ENCODE results near the gene MBTD1. TPM values are rescaled to one million over a fixed set of nuclear protein-coding genes. Genes with fewer than 3 reads are reported as not detected.

MBTD1 gene
- total and polyA plus RNA-seq, 10 of the 15 experiments (the other 5 are each of a cell fraction or from before 2014, with no cell fraction given): 1.3 to 16.7 (median 9.5) TPM

- TF ChIP-seq NFXL1 (IDR thresholded peaks at IDR 0.05; ENCODE audit: borderline replicate concordance): no peak
- TF ChIP-seq TCF7 (IDR thresholded peaks at IDR 0.05; ENCODE audit: borderline replicate concordance): no peak
- no peak for TF ChIP-seq MXI1 (IDR thresholded peaks at IDR 0.05; ENCODE audit: low read depth, low read length)
- peak; percentile 76; the same call in 1 of the 2 replicates for TF ChIP-seq MEF2A (IDR thresholded peaks at IDR 0.05; ENCODE audit: insufficient read depth, low read depth, low read length)
- no peak for TF ChIP-seq CUX1 (IDR thresholded peaks at IDR 0.05; ENCODE audit: insufficient replicate concordance, low read depth, low read length)
- TF ChIP-seq PKNOX1 (IDR thresholded peaks at IDR 0.05): no peak
- no peak for TF ChIP-seq MLLT1 (IDR thresholded peaks at IDR 0.05)
- TF ChIP-seq ZBTB11 (CRISPR knock-in tag; IDR thresholded peaks at IDR 0.05): no peak
- TF ChIP-seq CHD1 (IDR thresholded peaks at IDR 0.05; ENCODE audit: low read depth, low read length): no peak
- TF ChIP-seq ATF3 (IDR thresholded peaks at IDR 0.05; ENCODE audit: borderline replicate concordance, extremely low read depth, low read depth, low read length): no peak
- TF ChIP-seq CBX3 (IDR thresholded peaks at IDR 0.05; ENCODE audit: borderline replicate concordance, low read depth): no peak
- 0 out of 2 replicates have a peak, but pooled peaks have one; percentile 11 for TF ChIP-seq NR2C1 (IDR thresholded peaks at IDR 0.05)
- no peak for TF ChIP-seq HSF1 (IDR thresholded peaks at IDR 0.05; ENCODE audit: low read depth, low read length)
- TF ChIP-seq STAT1 (conservative IDR thresholded peaks at IDR 0.05): no peak
- no peak for TF ChIP-seq SPI1 (IDR thresholded peaks at IDR 0.05; ENCODE audit: borderline replicate concordance, insufficient read depth, low read depth, low read length)
- no peak for TF ChIP-seq ZNF24 (IDR thresholded peaks at IDR 0.05)
- TF ChIP-seq RUNX3 (IDR thresholded peaks at IDR 0.05; ENCODE audit: low read length): peak; percentile 62
Measured at GRCh38 chr17:51132964-51133319, 126.9 kb downstream of the MBTD1 start (continued).

Data from GM12878 (cell line).